Measurements from ENCODE around the gene PLXNA4.

PLXNA4 gene

GRCh38 chr7:132423594-132424200, 152.6 kb downstream of the PLXNA4 start:
- no peak for DNase-seq (ENCODE audit: low read depth in 1 of 2, low spot score in 1 of 2)
- no peak for TF ChIP-seq JUND (IDR thresholded peaks at IDR 0.05; ENCODE audit: low read depth)
- in situ Hi-C loops (cut with HindIII; ENCODE audit: low pct_unique_long_range_greater_than_20kb, low sequenced_read_pairs), result no loop called here

- in situ Hi-C loops (cut with HindIII; ENCODE audit: low pct_unique_long_range_greater_than_20kb, low sequenced_read_pairs), result no loop called here
- TF ChIP-seq JUND (IDR thresholded peaks at IDR 0.05; ENCODE audit: low read depth), result no peak
- DNase-seq (ENCODE audit: low read depth in 1 of 2, low spot score in 1 of 2), result no peak
Measured at GRCh38 chr7:132422502-132423111, 153.7 kb downstream of the PLXNA4 start.

- in situ Hi-C loops (cut with HindIII; ENCODE audit: low pct_unique_long_range_greater_than_20kb, low sequenced_read_pairs), result no loop called here
- no peak for DNase-seq (ENCODE audit: low read depth in 1 of 2, low spot score in 1 of 2)
- TF ChIP-seq JUND (IDR thresholded peaks at IDR 0.05; ENCODE audit: low read depth), result no peak
Measured at GRCh38 chr7:132420527-132420926, 155.7 kb downstream of the PLXNA4 start.

- no peak for TF ChIP-seq JUND (IDR thresholded peaks at IDR 0.05; ENCODE audit: low read depth)
- no peak for DNase-seq (ENCODE audit: low read depth in 1 of 2, low spot score in 1 of 2)
- in situ Hi-C loops (cut with HindIII; ENCODE audit: low pct_unique_long_range_greater_than_20kb, low sequenced_read_pairs), result no loop called here
Measured at GRCh38 chr7:132419542-132419941, 156.7 kb downstream of the PLXNA4 start.

GRCh38 chr7:132418840-132419239, 157.4 kb downstream of the PLXNA4 start:
- DNase-seq (ENCODE audit: low read depth in 1 of 2, low spot score in 1 of 2), result no peak
- no peak for TF ChIP-seq JUND (IDR thresholded peaks at IDR 0.05; ENCODE audit: low read depth)
- in situ Hi-C loops (cut with HindIII; ENCODE audit: low pct_unique_long_range_greater_than_20kb, low sequenced_read_pairs), result no loop called here

GRCh38 chr7:132417103-132417906, 159.0 kb downstream of the PLXNA4 start:
- in situ Hi-C loops (cut with HindIII; ENCODE audit: low pct_unique_long_range_greater_than_20kb, low sequenced_read_pairs), result no loop called here
- no peak for TF ChIP-seq JUND (IDR thresholded peaks at IDR 0.05; ENCODE audit: low read depth)
- no peak for DNase-seq (ENCODE audit: low read depth in 1 of 2, low spot score in 1 of 2)

GRCh38 chr7:132416395-132416794, 159.9 kb downstream of the PLXNA4 start:
- DNase-seq (ENCODE audit: low read depth in 1 of 2, low spot score in 1 of 2), result no peak
- TF ChIP-seq JUND (IDR thresholded peaks at IDR 0.05; ENCODE audit: low read depth), result no peak
- in situ Hi-C loops (cut with HindIII; ENCODE audit: low pct_unique_long_range_greater_than_20kb, low sequenced_read_pairs), result no loop called here

GRCh38 chr7:132415259-132415658, 161.0 kb downstream of the PLXNA4 start:
- no peak for TF ChIP-seq JUND (IDR thresholded peaks at IDR 0.05; ENCODE audit: low read depth)
- DNase-seq (ENCODE audit: low read depth in 1 of 2, low spot score in 1 of 2), result no peak
- in situ Hi-C loops (cut with HindIII; ENCODE audit: low pct_unique_long_range_greater_than_20kb, low sequenced_read_pairs), result no loop called here

- in situ Hi-C loops (cut with HindIII; ENCODE audit: low pct_unique_long_range_greater_than_20kb, low sequenced_read_pairs), result no loop called here
- no peak for TF ChIP-seq JUND (IDR thresholded peaks at IDR 0.05; ENCODE audit: low read depth)
- DNase-seq (ENCODE audit: low read depth in 1 of 2, low spot score in 1 of 2), result no peak
Measured at GRCh38 chr7:132414857-132415256, 161.4 kb downstream of the PLXNA4 start.

GRCh38 chr7:132412435-132412834, 163.8 kb downstream of the PLXNA4 start:
- TF ChIP-seq JUND (IDR thresholded peaks at IDR 0.05; ENCODE audit: low read depth), result no peak
- in situ Hi-C loops (cut with HindIII; ENCODE audit: low pct_unique_long_range_greater_than_20kb, low sequenced_read_pairs), result no loop called here
- no peak for DNase-seq (ENCODE audit: low read depth in 1 of 2, low spot score in 1 of 2)

GRCh38 chr7:132410861-132411541, 165.3 kb downstream of the PLXNA4 start:
- TF ChIP-seq JUND (IDR thresholded peaks at IDR 0.05; ENCODE audit: low read depth), result no peak
- DNase-seq (ENCODE audit: low read depth in 1 of 2, low spot score in 1 of 2), result no peak
- in situ Hi-C loops (cut with HindIII; ENCODE audit: low pct_unique_long_range_greater_than_20kb, low sequenced_read_pairs), result no loop called here

- TF ChIP-seq JUND (IDR thresholded peaks at IDR 0.05; ENCODE audit: low read depth), result no peak
- in situ Hi-C loops (cut with HindIII; ENCODE audit: low pct_unique_long_range_greater_than_20kb, low sequenced_read_pairs), result no loop called here
- DNase-seq (ENCODE audit: low read depth in 1 of 2, low spot score in 1 of 2), result no peak
Measured at GRCh38 chr7:132410385-132410784, 165.9 kb downstream of the PLXNA4 start.

- no peak for TF ChIP-seq JUND (IDR thresholded peaks at IDR 0.05; ENCODE audit: low read depth)
- DNase-seq (ENCODE audit: low read depth in 1 of 2, low spot score in 1 of 2), result no peak
- in situ Hi-C loops (cut with HindIII; ENCODE audit: low pct_unique_long_range_greater_than_20kb, low sequenced_read_pairs), result no loop called here
Measured at GRCh38 chr7:132407764-132408163, 168.5 kb downstream of the PLXNA4 start.
